GM21515 (cell line): Measurements from ENCODE around the gene KIF3C.
A peak's percentile ranks its signal among the peaks of the same experiment; 100 is the strongest.
"Not testable (repeated sequence)": the region's sequence is repeated elsewhere in the genome, so short reads cannot be mapped to it uniquely, and the experiment has no call there.

ENCODE experiments used
- ATAC-seq: cut with Tn5 transposase; IDR thresholded peaks from one replicate; pipeline ENCODE4 v1.9.1; 2021; ENCODE audit not compliant: unreplicated experiment

The KIF3C gene

DNA sequence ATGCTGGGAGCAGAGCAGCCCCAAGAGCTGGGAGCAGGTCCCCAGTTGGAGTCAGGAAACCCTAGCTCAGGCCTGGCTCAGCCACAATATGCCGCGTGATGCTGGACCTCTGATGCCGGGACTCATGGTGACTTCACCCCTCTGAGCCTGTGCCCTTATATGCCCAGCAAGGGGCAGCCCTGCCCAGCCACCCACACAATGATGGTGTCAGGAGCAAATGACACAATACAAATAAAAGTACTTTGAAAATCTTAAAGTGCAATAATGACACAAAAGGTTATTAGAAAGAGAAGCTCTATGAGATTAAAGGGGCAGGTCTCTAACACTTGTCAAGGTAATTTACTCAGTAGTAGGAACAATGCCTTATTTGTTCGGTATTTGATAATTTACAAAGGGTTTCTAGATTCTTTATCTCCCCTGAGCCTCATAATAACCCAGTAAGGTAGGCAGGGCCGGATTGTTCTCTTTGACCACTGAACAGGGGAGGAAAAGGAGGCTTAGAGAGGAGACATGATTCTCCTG, 18.3 kb upstream of the KIF3C start:
- ATAC-seq, result no peak

DNA sequence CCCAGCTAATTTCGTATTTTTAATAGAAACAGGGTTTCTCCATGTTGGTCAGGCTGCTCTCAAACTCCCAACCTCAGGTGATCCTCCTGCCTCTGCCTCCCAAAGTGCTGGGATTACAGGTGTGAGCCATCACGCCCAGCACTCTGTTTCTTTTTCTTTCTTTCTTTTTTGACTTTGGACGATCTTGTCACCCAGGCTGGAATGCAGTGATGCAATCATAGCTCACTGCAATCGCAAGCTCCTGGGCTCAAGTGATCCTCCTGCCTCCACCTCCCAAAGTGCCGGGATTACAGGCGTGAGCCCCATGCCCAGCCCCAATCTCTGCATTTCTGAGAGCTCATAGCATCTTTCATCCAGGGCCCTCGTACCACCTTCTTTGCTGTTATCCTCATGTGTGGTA, 17.1 kb upstream of the KIF3C start:
- not testable (repeated sequence) for ATAC-seq

DNA sequence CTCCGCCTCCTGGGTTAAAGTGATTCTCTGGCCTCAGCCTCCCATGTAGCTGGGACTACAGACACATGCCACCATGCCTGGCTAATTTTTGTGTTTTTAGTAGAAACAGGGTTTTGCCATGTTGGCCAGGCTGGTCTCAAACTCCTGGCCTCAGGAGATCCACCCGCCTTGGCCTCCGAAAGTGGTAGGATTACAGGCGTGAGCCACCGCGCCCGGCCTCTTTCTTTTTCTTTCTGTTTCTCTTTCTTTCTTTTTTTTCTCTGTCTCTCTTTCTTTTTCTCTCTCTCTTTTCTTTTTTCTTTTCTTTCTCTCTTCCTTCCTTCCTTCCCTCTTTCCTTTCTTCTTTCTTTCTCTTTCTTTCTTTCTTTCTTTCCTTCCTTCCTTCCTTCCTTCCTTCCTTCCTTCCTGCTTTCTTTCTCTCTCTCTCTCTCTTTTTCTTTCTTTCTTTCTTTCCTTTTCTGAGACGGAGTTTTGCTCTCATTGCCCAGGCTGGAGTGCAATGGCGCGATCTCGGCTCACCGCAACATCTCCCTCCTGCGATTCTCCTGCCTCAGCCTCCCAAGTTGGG, 16.6 kb upstream of the KIF3C start:
- not testable (repeated sequence) for ATAC-seq

- no peak for ATAC-seq
Observed at GRCh38 chr2:25996844-25997243, 14.5 kb upstream of the KIF3C start.

GRCh38 chr2:25994509-25994908, 12.2 kb upstream of the KIF3C start:
- ATAC-seq, result no peak

DNA sequence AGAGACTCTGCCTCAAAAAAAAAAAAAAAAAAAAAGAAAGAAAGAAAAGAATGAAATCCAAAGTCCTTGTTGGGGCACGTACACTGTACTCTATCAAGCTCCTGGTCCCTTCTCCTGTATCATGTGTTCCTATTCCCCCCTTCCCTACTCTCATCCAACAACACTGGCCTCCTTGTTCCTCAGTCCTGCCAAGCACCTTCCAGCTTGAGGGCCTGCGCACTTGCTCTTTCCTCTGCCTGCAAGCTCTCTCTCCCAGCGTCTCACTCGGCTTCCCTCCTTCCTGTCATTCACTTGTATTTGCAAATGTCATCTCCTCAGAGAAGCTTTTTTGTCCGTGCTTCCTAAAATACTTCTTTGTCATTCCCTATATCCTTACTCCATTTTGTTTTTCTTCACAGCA, 10.8 kb upstream of the KIF3C start:
- no peak for ATAC-seq

GRCh38 chr2:25992556-25992955, 10.3 kb upstream of the KIF3C start:
- ATAC-seq, result no peak

- no peak for ATAC-seq
Observed at GRCh38 chr2:25991965-25992364, 9.7 kb upstream of the KIF3C start.

DNA sequence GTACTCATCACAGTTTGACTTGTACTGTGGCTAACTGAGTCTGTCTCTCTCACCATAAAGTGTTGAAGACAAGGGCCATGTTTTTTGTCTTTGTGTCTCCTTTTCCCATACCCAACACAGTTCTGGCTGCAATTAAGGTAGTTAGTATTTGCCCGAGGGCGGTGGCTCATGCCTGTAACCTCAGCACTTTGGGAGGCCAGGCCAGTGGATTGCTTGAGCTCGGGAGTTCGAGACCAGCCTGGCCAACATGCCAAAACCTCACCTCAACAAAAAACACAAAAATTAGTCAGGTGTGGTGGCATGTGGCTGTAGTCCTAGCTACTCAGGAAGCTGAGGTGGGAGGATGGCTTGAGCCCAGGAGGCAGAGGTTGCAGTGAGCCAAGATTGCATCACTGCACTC, 6.9 kb upstream of the KIF3C start:
- ATAC-seq, result no peak

GRCh38 chr2:25988134-25988533, 5.8 kb upstream of the KIF3C start:
- no peak for ATAC-seq

GRCh38 chr2:25983735-25984134, 1.4 kb upstream of the KIF3C start:
- no peak for ATAC-seq

DNA sequence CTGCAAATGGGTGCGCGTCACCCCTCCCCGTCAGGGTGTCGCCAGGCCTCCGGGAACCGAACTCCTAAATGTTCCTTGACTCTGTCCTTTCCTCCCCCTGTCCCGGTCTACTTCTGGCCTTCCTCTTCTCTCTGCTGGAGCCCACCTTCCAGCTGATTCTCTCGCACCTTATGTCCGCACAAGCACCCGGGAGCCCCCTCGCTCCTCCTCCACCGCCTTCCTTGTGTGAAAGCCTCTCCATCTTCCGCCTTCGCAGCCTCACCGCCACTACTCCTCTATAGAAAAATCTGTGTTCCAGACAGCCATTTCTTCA, 627 bp upstream of the KIF3C start:
- no peak for ATAC-seq

- ATAC-seq, result peak; percentile 12
Observed at GRCh38 chr2:25981596-25982272, 563 bp downstream of the KIF3C start.

- no peak for ATAC-seq
Observed at GRCh38 chr2:25980951-25981350, 1.3 kb downstream of the KIF3C start.

- ATAC-seq, result no peak
Observed at GRCh38 chr2:25980076-25980887, 2.0 kb downstream of the KIF3C start.

GRCh38 chr2:25979001-25979400, 3.3 kb downstream of the KIF3C start:
- no peak for ATAC-seq

DNA sequence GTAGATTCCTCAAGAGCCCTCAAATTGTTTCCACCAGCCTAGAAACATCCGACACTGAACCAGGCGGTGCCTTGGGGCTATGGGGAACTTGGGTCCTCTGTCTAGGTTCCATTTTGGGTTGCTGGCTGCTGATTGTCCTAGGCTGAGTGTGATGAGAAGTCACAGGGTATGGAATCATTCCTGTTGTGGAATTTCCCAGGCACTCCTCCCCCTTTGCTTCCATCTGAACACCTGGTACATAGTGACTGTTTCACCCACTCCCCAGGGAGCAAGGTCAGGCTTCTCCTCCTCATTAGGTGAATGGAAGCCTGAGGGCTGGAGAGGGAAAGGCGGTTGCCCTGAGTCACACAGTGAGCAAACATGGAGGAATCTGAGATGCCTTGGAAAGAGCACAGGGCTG, 4.5 kb downstream of the KIF3C start:
- no peak for ATAC-seq

DNA sequence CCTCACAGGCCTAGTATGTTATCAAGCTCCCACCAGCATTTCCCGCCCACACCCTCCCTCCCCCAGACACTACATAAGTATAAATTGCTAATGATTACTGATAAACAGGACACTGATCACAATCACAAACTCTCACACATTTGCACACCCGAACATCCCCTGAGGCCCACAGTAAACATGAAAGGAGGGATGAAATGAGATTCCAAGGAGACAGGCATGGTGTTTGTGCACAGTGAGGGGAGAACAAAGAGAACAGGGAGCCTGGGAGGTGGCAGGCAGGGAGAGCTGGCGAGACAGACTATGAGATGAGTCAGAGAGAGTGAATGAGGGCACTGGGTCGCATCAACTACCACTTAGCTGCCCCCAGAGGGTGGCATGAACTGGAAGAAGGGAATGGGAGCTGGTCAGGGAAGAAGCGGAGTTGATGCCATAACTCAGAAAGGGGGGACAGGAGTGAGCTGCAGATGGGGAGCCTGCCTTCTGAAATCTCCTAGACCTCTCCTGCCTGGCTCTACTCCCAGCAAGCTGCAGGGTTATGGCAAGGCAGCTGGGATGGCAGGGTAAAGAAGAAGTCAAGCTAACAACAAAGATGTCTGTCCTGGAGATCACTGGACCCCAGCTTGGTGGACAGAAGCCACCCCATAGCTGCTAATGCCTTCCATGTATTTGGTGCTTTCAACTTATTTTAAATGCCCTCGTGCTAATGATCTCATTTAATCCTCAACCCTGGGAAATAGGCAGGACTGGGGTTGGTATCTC, 5.1 kb downstream of the KIF3C start:
- no peak for ATAC-seq

- no peak for ATAC-seq
Observed at GRCh38 chr2:25972049-25972823, 10.1 kb downstream of the KIF3C start.

DNA sequence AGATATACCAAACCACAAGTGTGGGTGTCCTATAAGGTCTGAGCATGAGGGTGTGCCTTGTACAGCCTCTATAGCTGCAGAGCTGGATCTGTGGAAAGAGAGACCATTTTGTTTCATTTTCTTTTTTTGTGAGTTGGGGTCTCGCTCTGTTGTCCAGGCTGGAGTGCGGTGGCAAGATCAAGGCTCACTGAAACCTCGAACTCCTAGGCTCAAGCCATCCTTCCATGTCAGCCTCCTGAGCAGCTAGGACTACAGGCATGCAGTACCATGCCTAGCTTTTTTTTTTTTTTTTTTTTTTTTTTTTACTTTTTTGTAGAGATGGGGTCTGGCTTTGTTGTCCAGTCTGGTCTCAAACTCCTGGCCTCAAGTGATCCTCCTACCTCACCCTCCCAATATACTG, 10.7 kb downstream of the KIF3C start:
- no peak for ATAC-seq
